GM21381 (cell line): Measurements from ENCODE around the gene PLK2.

Source experiments
- ATAC-seq: cut with Tn5 transposase; IDR thresholded peaks from one replicate; pipeline ENCODE4 v1.9.1; 2021; ENCODE audit warnings: mild to moderate bottlenecking, moderate library complexity; ENCODE audit not compliant: unreplicated experiment

The PLK2 gene

GRCh38 chr5:58450811-58451629 is 8.9 kb downstream of the PLK2 start:
- ATAC-seq = no peak

GRCh38 chr5:58450018-58450417 is 9.9 kb downstream of the PLK2 start:
- ATAC-seq = no peak

GRCh38 chr5:58447226-58447625 is 12.7 kb downstream of the PLK2 start:
- no peak for ATAC-seq

- ATAC-seq = no peak
Measured at GRCh38 chr5:58446024-58446423, 13.9 kb downstream of the PLK2 start.

DNA sequence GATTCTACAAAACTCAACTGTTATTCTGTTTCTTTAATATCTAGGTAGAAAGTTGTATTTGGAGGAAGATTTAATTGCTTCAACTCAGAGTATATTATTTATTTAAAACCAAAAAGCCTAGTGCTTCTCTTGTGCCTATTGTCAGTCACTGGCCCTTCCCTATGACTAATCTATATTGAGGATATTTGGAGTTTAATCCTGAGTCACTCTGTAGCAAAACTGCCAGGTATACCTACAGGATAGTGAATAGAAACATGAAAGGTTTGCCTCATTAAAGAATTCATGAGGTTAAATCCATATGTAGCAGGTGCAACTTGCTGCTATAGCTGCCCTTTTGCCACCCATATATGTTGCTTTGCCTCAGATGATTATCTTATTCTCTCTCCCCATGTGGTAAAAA is 15.1 kb downstream of the PLK2 start:
- no peak for ATAC-seq

DNA sequence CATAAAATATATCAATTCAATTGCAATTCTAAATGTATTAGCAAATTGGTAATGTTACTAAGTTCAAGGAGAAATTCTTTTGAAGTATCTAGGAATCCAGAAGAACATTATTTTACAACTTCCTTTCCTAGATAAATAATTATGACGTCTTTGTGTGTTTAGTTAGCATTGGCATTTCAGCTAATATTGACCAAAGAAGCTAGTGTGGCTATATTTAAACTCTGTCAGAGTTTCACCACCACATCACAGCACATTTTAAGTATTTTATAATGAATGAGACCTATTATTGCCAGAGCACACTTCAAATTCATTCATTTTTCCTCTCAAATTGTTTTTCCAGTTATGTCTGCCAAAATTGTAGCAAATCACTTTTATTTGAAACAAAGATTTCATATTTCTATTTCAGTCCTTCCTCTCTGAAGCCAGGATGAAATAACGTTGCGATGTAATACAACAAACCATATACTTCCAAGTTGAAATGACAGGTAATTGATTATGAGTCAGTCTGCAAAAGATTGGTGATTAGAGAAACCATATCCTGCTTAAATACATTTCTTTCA is 18.9 kb downstream of the PLK2 start:
- no peak for ATAC-seq

DNA sequence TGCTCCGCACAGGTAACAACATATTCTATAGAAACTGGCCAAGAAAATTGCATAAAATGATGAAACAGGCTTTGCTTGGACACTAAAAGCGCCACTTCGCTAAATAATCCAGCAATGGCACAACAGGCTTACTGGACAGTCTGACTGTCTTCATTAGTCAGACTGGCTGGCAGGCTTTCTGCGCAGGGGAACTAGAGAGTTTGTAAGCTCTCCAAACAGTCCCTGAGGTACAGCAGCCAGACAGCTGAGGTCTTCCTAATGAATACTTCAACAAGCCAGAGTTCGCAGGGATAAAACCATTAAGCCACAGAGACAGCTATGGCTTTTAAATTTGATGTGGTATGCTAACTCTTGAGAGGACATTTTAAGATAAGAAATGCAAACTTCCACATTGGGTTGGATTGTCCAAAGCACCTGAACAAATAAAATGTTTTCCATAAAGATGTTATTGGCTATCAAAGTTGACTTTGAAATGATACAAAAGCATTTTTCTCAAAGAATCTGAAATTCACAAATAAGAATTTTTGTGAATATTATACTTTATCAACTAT is 20.7 kb downstream of the PLK2 start:
- ATAC-seq = no peak

GRCh38 chr5:58437661-58438060 is 22.2 kb downstream of the PLK2 start:
- ATAC-seq = no peak

GRCh38 chr5:58431832-58432231 is 28.1 kb downstream of the PLK2 start:
- ATAC-seq = no peak

DNA sequence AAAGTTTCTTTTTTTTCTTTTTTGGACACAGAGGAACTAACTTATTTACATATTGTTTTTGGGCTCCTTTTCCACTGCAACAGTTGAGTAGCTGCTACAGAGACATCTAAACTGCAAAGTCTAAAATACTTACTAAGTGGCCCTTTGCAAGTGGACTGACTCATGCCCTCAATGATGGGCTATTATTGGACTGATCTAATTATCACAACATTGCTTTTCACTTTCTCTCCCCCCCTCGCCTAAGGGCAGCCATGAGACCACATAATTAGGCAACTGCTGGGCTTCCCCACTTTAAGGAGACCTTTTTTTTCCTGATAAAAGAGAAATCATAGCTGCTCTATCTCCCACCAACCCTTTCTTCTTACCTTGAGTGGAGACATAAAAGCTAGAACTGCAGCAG is 47.0 kb downstream of the PLK2 start:
- no peak for ATAC-seq

GRCh38 chr5:58412081-58412480 is 47.8 kb downstream of the PLK2 start:
- no peak for ATAC-seq

DNA sequence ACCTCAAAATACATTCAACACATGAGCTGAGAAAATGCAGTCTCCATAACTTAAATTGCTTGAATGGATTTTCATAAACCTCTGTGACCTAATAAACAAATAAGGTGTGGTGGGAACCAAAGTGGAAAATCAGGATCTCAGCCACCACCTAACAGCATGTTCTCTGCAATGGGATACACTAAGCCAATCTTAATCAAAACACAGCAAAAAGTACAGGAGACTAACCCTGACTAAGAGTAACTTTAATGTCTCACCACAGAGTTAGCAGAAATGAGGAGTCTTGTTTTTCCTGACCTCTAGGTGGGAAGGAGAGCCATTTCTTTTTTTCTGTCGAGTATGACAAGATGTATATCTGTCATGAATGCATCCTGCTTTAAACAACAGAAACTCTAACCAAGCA is 48.5 kb downstream of the PLK2 start:
- no peak for ATAC-seq

DNA sequence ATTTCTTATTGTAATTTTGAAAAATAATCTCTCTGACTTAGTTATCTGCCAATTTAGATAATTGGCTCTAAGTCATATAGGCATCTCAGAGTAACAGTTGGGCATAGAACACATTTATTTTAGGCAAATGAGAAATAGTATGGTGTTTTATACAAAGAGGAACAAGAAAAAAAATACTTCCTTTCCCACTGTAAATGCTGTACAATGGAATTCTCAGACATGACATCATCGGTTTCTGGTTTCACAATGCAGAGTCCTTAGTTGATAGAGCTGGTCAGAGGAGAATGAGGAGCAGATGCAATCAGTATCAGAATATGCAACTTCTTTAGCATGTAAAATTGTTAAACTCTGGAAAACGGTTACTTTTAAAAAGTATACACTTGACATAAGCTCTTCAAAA is 49.4 kb downstream of the PLK2 start:
- ATAC-seq = no peak

DNA sequence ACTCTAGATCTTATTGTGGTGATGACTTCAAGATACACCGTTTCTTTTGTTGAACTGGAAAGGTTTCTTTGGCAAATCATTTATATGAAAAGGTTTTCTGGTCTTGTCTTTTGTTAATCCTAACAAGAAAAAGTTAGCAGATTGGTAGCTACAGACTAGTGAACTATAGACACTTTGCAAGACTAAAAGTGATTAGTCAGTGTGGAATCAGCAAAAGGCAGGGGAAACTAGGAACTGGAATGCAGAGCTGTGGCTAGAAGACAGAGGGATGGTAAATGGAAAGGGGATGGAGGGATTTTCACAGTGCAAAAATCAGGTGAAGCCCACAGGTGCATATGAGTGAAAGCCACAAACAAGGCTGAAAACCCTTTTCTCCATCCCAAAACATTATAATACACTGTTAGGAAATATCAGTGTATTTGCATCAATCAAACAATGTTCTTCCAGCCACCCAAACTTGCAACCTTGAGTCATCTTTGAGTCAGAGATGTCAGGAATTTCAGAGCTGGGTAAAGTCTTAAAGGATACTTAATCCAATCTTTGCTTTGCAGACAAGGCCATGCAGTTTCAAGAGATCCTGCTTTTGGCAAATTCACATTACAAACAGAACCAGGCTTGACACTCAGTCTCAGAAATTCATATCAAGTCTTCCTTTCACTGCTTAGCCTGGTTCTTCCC is 52.7 kb downstream of the PLK2 start:
- no peak for ATAC-seq

DNA sequence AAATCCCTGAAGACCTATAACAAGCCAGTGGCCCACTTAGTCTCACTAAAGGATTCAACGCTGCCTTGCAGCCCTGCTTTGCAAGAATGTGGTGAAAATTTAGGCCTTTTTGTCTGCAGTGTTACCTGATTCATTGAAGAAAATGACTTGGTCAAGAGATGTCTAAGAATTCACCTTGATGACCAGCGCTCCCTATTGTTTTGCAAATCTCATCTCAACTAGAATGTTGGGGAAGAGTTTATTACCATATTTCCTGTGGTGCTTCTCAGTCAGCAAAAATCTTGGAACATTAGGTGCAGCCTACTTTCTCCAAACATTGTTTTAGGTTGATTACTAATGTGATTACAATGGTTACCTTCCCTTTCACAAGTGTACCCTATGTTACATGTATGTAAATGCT is 53.5 kb downstream of the PLK2 start:
- ATAC-seq = no peak

GRCh38 chr5:58405175-58405574 is 54.7 kb downstream of the PLK2 start:
- no peak for ATAC-seq

DNA sequence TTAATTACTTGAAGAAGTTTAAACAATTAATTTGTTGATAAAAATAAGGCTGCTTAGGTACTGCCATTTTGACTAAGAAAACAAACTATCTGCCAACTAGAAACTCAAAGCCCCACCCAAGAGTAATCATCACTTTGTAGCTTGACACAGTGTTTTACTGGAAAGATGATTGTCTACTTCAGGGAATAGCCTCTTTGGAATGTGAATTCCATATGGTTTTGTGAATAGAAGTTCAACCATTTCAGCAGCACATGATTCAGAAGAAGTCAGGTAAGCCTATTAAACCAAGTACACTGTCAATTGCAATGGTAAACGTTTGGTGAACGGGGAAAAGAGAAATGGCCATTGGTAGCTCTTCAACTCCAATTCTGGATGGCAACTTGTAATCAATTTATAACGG is 55.2 kb downstream of the PLK2 start:
- no peak for ATAC-seq
